Measurements from ENCODE around the gene MAFB.

MAFB gene

DNA sequence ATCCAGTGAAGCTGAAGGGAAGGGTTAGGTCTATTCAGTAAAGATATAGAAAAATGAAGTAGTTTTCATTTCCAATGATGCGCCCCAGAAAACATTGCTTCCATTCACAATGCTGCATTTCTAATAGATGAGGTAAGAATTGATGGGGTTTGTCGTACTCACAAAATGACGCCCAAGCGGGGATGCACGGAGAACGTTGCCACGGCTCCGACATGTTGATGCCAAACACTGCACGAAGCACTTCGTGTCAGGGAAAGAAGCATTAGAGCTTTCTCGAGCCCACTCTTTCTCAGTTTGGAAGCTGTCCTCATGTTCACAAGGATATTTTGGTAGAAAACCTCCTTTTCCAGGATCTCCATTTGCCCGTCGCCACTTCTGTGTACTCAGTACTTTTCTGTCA, 21.6 kb upstream of the MAFB start:
- H3K27ac Mint-ChIP-seq = no peak overlapping the region
- TF ChIP-seq, protein P1, sequence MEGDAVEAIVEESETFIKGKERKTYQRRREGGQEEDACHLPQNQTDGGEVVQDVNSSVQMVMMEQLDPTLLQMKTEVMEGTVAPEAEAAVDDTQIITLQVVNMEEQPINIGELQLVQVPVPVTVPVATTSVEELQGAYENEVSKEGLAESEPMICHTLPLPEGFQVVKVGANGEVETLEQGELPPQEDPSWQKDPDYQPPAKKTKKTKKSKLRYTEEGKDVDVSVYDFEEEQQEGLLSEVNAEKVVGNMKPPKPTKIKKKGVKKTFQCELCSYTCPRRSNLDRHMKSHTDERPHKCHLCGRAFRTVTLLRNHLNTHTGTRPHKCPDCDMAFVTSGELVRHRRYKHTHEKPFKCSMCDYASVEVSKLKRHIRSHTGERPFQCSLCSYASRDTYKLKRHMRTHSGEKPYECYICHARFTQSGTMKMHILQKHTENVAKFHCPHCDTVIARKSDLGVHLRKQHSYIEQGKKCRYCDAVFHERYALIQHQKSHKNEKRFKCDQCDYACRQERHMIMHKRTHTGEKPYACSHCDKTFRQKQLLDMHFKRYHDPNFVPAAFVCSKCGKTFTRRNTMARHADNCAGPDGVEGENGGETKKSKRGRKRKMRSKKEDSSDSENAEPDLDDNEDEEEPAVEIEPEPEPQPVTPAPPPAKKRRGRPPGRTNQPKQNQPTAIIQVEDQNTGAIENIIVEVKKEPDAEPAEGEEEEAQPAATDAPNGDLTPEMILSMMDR (IDR thresholded peaks at IDR 0.05) = no peak
- peaks cover 54% of the 10 kb centered on the region for H3K4me1 Mint-ChIP-seq
- DNase-seq = no peak
- no peaks in the 10 kb centered on the region for H3K36me3 Mint-ChIP-seq (ENCODE audit: low read depth)
- peaks cover 14% of the 10 kb centered on the region for H3K27me3 Mint-ChIP-seq (ENCODE audit: low read depth, poor library complexity)
- H3K4me3 Mint-ChIP-seq = no peak overlapping the region
- H3K9me3 Mint-ChIP-seq = no peaks in the 10 kb centered on the region

DNA sequence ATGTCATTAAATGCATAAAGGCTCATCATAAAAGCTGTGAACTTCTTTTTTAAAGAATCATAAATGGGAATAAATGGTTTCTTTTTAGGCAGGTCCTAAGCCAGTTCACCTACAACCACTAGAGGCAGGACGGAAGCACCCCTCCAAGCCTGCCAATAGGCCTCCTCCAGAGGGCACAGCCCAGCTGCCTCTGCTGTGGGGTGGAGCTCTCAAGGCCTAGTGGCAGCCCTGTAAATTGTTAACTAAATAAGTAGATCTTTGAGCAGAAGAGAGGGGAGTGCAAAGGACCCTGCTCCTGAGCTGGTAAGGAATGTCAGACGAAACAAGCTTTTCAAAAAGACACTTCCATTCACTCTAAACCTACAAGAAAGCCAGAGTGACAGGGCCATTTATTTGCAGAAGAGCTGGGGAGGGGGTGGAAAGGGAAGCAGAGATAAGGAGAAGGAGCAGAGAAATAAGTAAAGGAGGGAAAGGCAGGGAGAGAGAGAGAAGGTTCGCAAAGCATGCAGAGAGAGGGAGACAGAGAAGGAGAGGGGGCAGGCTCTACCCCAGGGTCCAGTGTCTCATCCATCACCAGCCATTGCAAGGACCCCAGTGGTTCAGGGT, 18.0 kb upstream of the MAFB start:
- H3K36me3 Mint-ChIP-seq (ENCODE audit: low read depth) = no peaks in the 10 kb centered on the region
- H3K9me3 Mint-ChIP-seq = peaks cover 5% of the 10 kb centered on the region
- TF ChIP-seq, protein P1 (IDR thresholded peaks at IDR 0.05) = peak; percentile 32
- peaks cover 5% of the 10 kb centered on the region for H3K27me3 Mint-ChIP-seq (ENCODE audit: low read depth, poor library complexity)
- no peak overlapping the region for H3K27ac Mint-ChIP-seq
- no peak overlapping the region for H3K4me3 Mint-ChIP-seq
- H3K4me1 Mint-ChIP-seq = peaks cover 52% of the 10 kb centered on the region
- DNase-seq = peak; percentile 25

DNA sequence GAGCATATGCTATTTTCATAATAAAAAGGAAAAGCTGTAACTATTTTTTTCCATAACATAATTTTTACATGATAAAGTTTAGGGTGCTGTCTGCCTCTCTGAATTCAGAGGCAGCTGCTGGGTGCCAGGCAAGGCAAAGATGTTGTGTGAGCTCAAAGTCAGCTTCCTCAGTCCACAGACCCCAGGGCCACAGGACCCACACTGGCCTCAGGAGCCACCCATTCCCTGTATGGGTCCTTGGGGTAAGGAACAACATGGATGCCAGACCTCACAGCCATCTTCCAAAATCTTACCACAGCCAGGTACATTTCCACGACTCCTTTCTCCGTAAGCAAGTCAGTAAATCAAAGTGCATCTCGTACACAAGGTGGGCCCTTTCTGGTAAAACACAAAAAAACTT, 16.4 kb upstream of the MAFB start:
- no peak for DNase-seq
- no peak overlapping the region for H3K27ac Mint-ChIP-seq
- H3K36me3 Mint-ChIP-seq (ENCODE audit: low read depth) = no peaks in the 10 kb centered on the region
- peaks cover 5% of the 10 kb centered on the region for H3K9me3 Mint-ChIP-seq
- H3K27me3 Mint-ChIP-seq (ENCODE audit: low read depth, poor library complexity) = peaks cover 12% of the 10 kb centered on the region
- TF ChIP-seq, protein P1 (IDR thresholded peaks at IDR 0.05) = no peak
- no peak overlapping the region for H3K4me3 Mint-ChIP-seq
- H3K4me1 Mint-ChIP-seq = peaks cover 38% of the 10 kb centered on the region

DNA sequence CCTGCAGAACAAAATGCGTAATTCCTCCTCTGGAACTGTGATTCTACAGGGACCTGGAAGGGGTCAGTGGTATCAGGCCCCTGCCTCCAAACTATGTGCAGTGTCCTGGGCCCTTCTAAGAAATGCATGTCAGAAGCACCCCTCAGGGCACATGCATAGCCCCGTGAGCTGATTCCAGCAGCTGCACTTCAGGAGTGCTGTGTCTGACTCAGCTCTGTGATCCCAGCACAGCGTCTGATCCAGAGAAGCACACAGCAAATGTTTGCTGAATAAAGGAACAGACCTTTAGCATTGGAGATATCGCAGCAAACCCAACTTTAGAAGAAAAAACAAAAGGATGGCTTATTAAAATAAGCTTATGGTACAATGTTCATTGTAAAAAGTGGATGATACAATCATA, 15.8 kb upstream of the MAFB start:
- DNase-seq = no peak
- Mint-ChIP-seq H3K4me3 (no peak overlapping the region), H3K27me3 (ENCODE audit: low read depth, poor library complexity) (peaks cover 16% of the 10 kb centered on the region), H3K27ac (no peak overlapping the region), H3K9me3 (peaks cover 5% of the 10 kb centered on the region), H3K4me1 (peaks cover 38% of the 10 kb centered on the region), H3K36me3 (ENCODE audit: low read depth) (no peaks in the 10 kb centered on the region)
- TF ChIP-seq, protein P1 (IDR thresholded peaks at IDR 0.05) = no peak

DNA sequence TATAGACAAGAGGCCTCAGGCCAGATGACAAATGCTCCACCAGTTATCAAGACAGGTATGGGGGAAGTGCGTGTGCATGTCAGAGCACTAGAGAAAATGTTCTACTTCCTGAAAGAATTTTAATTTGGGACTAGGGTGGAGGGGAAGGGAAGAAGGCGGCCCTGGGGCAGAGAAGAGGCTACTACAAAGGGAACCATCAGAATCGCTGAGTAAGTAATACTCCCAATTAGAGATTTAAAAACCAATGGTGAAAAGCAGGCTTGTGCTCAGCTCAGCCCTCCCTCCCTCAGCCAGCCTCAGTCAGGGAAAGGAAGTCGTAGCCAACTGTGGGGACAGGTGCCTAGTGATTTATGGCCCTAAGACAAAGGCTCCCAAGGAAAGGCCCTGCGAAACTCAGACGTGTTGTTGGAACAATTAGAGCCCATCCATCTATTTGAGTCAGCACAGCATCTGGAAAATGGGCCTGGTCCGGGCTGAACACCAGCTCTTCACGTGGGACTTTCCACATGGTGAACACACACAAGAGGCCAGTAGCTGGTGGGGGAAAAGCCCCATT, 15.0 kb upstream of the MAFB start:
- Mint-ChIP-seq H3K27me3 (ENCODE audit: low read depth, poor library complexity) (peaks cover 18% of the 10 kb centered on the region), H3K9me3 (peaks cover 5% of the 10 kb centered on the region), H3K27ac (peak overlapping the region; percentile 64), H3K4me1 (peaks cover 38% of the 10 kb centered on the region), H3K4me3 (no peak overlapping the region), H3K36me3 (ENCODE audit: low read depth) (no peaks in the 10 kb centered on the region)
- DNase-seq = peak; percentile 28
- TF ChIP-seq, protein P1 (IDR thresholded peaks at IDR 0.05) = no peak

DNA sequence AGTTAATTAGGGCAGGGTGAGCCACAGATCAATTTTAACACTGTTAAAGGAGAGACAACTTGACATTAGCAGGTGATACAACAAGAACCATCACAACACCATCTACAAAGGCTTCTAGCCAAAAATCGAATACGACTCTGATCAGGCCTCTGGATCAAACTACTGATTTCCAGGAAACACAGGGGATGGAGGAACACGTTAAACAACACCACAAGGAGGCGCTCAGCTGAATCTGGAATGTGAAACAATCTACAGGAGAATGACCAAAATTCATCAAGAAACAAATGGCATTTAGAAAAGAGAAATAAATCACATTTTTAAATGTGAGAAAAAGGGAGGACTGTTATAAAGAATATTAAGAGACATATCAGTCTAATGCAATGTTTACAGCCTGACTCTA, 13.5 kb upstream of the MAFB start:
- Mint-ChIP-seq H3K4me1 (peaks cover 38% of the 10 kb centered on the region), H3K27me3 (ENCODE audit: low read depth, poor library complexity) (peaks cover 32% of the 10 kb centered on the region), H3K27ac (no peak overlapping the region)

More for the DNA sequence above, 13.5 kb upstream of the MAFB start:
- no peak overlapping the region for H3K4me3 Mint-ChIP-seq
- TF ChIP-seq, protein P1 (IDR thresholded peaks at IDR 0.05) = no peak
- peaks cover 16% of the 10 kb centered on the region for H3K9me3 Mint-ChIP-seq
- DNase-seq = no peak
- no peaks in the 10 kb centered on the region for H3K36me3 Mint-ChIP-seq (ENCODE audit: low read depth)
